Keratinocyte (primary cell): ENCODE measurements around the gene SMOC1. TPM values are rescaled to one million over a fixed set of nuclear protein-coding genes. Genes with fewer than 3 reads are reported as not detected.
A peak's percentile ranks its signal among the peaks of the same experiment; 100 is the strongest.

Experiments
- DNase-seq: peaks from one replicate; pipeline ENCODE4 v3.0.0-alpha.2; 2011; ENCODE audit warnings: low read depth, missing footprints, low spot score
- FAIRE-seq: peaks from 2 replicates; lab custom pipeline; 2011; peaks lifted over from hg19 to GRCh38; lab: Jason Lieb, UNC
- H2AFZ ChIP-seq: 2 replicates; pipeline ENCODE4 v1.6.0; 2012; ENCODE audit warnings: low read length, control low read depth, inconsistent platforms; ENCODE audit not compliant: control insufficient read depth
- H3K27ac ChIP-seq: 2 replicates; pipeline ENCODE4 v1.5.1; 2011; ENCODE audit warnings: low read length; ENCODE audit not compliant: control insufficient read depth, insufficient read depth
- H3K27me3 ChIP-seq: 3 replicates; pipeline ENCODE4 v1.6.0; 2011; ENCODE audit warnings: low read length; ENCODE audit not compliant: control insufficient read depth, insufficient read depth; ENCODE audit errors: extremely low read depth
- H3K36me3 ChIP-seq, 2 experiments: 2 replicates in 1 of 2; 3 replicates in 1 of 2; pipeline ENCODE4 v1.5.1; 2011; ENCODE audit warnings: low read length in 2 of 2, mild to moderate bottlenecking in 1 of 2; ENCODE audit not compliant: control insufficient read depth in 2 of 2, insufficient read depth in 2 of 2; ENCODE audit errors: extremely low read depth in 1 of 2
- H3K4me1 ChIP-seq: 3 replicates; pipeline ENCODE4 v1.5.1; 2011; ENCODE audit warnings: low read length; ENCODE audit not compliant: control insufficient read depth, insufficient read depth; ENCODE audit errors: extremely low read depth
- H3K4me2 ChIP-seq: 3 replicates; pipeline ENCODE4 v1.6.0; 2011; ENCODE audit warnings: low read depth, low read length; ENCODE audit not compliant: control insufficient read depth, insufficient read depth; ENCODE audit errors: extremely low read depth
- H3K4me3 ChIP-seq, 3 experiments: fragments of 200-600 bp in 1 of 3; sonication (generic) in 1 of 3; 2 replicates in 2 of 3; 3 replicates in 1 of 3; pipeline ENCODE4 v1.5.1; 2011 to 2016; ENCODE audit warnings: low read length in 3 of 3, mild to moderate bottlenecking in 3 of 3, control low read depth in 2 of 3, inconsistent platforms in 1 of 3, low read depth in 1 of 3, mixed read lengths in 1 of 3, mixed run types in 1 of 3, moderate library complexity in 1 of 3; ENCODE audit not compliant: control insufficient read depth in 2 of 3, insufficient read depth in 2 of 3; ENCODE audit errors: extremely low read depth in 1 of 3
- H3K79me2 ChIP-seq: 2 replicates; pipeline ENCODE4 v1.6.0; 2012; ENCODE audit warnings: low read length; ENCODE audit not compliant: control insufficient read depth, insufficient read depth
- H3K9ac ChIP-seq: 3 replicates; pipeline ENCODE4 v1.6.0; 2011; ENCODE audit warnings: low read length; ENCODE audit not compliant: control insufficient read depth, insufficient read depth; ENCODE audit errors: extremely low read depth
- H3K9me1 ChIP-seq: 3 replicates; pipeline ENCODE4 v1.6.0; 2011; ENCODE audit warnings: low read length; ENCODE audit not compliant: control insufficient read depth, insufficient read depth; ENCODE audit errors: extremely low read depth
- H3K9me3 ChIP-seq: 2 replicates; pipeline ENCODE4 v1.5.1; 2012; ENCODE audit warnings: low read depth, low read length; ENCODE audit not compliant: control insufficient read depth
- H4K20me1 ChIP-seq: 3 replicates; pipeline ENCODE4 v1.6.0; 2011; ENCODE audit warnings: low read length; ENCODE audit not compliant: control insufficient read depth, insufficient read depth; ENCODE audit errors: extremely low read depth
- EZH2 ChIP-seq: IDR thresholded peaks from one replicate; pipeline ENCODE4 v1.6.1; 2012; ENCODE audit warnings: inconsistent platforms, mild to moderate bottlenecking, low read length, moderate library complexity
- dilution Hi-C: fragments of 300-500 bp; cut with MboI; formaldehyde crosslinking; loops from one replicate; pipeline ENCODE4 v1.7.0; 2020; ENCODE audit warnings: low sequenced_read_pairs; ENCODE audit not compliant: extremely low pct_ligation_motif_present
- polyA plus RNA-seq, 5 experiments: library from polyadenylated mRNA; depleted of rRNA in 3 of 5; stranded (reverse) in 3 of 5; stranded (forward) in 1 of 5; unstranded in 1 of 5; fragments of >200 nt; gene quantifications; 1 replicate in 1 of 5; 2 replicates in 3 of 5; 3 replicates in 1 of 5; pipeline versions ENCODE4 v1.2.1 to v1.2.3, GENCODE V29; 2011 to 2012; ENCODE audit warnings: missing spikeins in 2 of 5, low read depth in 1 of 5, low replicate concordance in 1 of 5
- TF ChIP-seq, protein P1 (sequence below), 3 experiments: IDR thresholded peaks in 1 of 3; conservative IDR thresholded peaks in 1 of 3; optimal IDR thresholded peaks in 1 of 3; 2 replicates in 2 of 3; 3 replicates in 1 of 3; pipeline versions ENCODE3 to v1.5.1; 2011; ENCODE audit warnings: low read length in 3 of 3, mild to moderate bottlenecking in 3 of 3, moderate library complexity in 2 of 3, control low read depth in 1 of 3, inconsistent platforms in 1 of 3; ENCODE audit not compliant: insufficient read depth in 2 of 3; ENCODE audit errors: extremely low read depth in 1 of 3

The SMOC1 gene
- polyA plus RNA-seq, 1 donor (not counting 4 experiments of a cell fraction or from before 2014, with no cell fraction given), result 6.0 TPM

DNA sequence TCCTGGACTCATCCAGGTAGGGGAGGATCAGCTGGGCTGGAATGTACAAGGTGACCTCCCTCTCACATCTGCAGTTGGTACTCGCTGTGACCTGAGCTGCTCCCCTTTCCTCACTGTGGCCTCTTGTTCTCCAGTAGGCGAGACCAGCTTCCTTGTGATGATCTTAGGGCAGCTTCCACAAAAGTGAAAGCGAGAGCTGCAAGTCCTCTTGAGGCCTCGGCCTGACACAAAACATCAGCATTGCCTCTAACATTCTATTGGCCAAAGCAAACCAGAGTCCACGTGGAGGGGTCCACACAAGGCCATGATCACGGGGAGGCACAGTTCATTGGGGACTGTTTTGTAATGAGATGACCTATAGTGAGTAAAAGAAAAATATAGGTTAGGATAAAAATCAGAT, 127.5 kb downstream of the SMOC1 start:
- Histone ChIP-seq H3K4me1 (peaks cover 26% of the 10 kb centered on the region), H4K20me1 (no peaks in the 10 kb centered on the region), H2AFZ (no peak overlapping the region), H3K36me3 (no peaks in the 10 kb centered on the region), H3K4me2 (no peak overlapping the region), H3K79me2 (no peaks in the 10 kb centered on the region), H3K27ac (no peak overlapping the region), H3K4me3 (no peak overlapping the region), H3K9me3 (no peaks in the 10 kb centered on the region), H3K9me1 (no peaks in the 10 kb centered on the region), H3K27me3 (no peaks in the 10 kb centered on the region), H3K9ac (no peak overlapping the region)
- FAIRE-seq, result no peak
- dilution Hi-C loops, result no loop called here
- no peak for DNase-seq
- TF ChIP-seq EZH2, result no peak
- TF ChIP-seq, protein P1, sequence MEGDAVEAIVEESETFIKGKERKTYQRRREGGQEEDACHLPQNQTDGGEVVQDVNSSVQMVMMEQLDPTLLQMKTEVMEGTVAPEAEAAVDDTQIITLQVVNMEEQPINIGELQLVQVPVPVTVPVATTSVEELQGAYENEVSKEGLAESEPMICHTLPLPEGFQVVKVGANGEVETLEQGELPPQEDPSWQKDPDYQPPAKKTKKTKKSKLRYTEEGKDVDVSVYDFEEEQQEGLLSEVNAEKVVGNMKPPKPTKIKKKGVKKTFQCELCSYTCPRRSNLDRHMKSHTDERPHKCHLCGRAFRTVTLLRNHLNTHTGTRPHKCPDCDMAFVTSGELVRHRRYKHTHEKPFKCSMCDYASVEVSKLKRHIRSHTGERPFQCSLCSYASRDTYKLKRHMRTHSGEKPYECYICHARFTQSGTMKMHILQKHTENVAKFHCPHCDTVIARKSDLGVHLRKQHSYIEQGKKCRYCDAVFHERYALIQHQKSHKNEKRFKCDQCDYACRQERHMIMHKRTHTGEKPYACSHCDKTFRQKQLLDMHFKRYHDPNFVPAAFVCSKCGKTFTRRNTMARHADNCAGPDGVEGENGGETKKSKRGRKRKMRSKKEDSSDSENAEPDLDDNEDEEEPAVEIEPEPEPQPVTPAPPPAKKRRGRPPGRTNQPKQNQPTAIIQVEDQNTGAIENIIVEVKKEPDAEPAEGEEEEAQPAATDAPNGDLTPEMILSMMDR (optimal IDR thresholded peaks at IDR 0.05 in 1 of 3, IDR thresholded peaks at IDR 0.05 in 1 of 3, conservative IDR thresholded peaks at IDR 0.05 in 1 of 3; ENCODE audit: extremely low read depth in 1 of 3, insufficient read depth in 2 of 3, low read length in 3 of 3), result no peak

GRCh38 chr14:70008284-70009262, 129.4 kb downstream of the SMOC1 start:
- Histone ChIP-seq H3K9me1 (no peaks in the 10 kb centered on the region), H3K27me3 (no peaks in the 10 kb centered on the region), H3K9me3 (no peaks in the 10 kb centered on the region), H4K20me1 (no peaks in the 10 kb centered on the region), H3K4me2 (no peak overlapping the region), H3K79me2 (no peaks in the 10 kb centered on the region), H3K27ac (peak overlapping the region; percentile 21), H3K9ac (no peak overlapping the region), H3K4me1 (peaks cover 26% of the 10 kb centered on the region), H3K4me3 (no peak overlapping the region), H3K36me3 (no peaks in the 10 kb centered on the region), H2AFZ (no peak overlapping the region)
- TF ChIP-seq, protein P1 (optimal IDR thresholded peaks at IDR 0.05 in 1 of 3, IDR thresholded peaks at IDR 0.05 in 1 of 3, conservative IDR thresholded peaks at IDR 0.05 in 1 of 3; ENCODE audit: extremely low read depth in 1 of 3, insufficient read depth in 2 of 3, low read length in 3 of 3), result no peak
- DNase-seq, result no peak
- FAIRE-seq, result no peak
- dilution Hi-C loops, result no loop called here
